K562 (cell line): ENCODE results near the gene GMDS. TPM values are rescaled to one million over a fixed set of nuclear protein-coding genes. Genes with fewer than 3 reads are reported as not detected.

Experiments used
- ATAC-seq: fragments of 200-7000 bp; cut with Tn5 transposase; 3 replicates; pipeline ENCODE4 v1.9.1; 2020; ENCODE audit warnings: moderate library complexity
- BruUV-seq: library from RNA; stranded (reverse); fragments of 400-500 nt; replicated peaks from 2 replicates; lab custom pipeline; 2021; lab: Mats Ljungman, UMichigan
- CTCF ChIA-PET: fragments of 300-600 bp; formaldehyde crosslinking; extraction: SDS; loops from one replicate; lab custom pipeline; 2021; ENCODE audit warnings: low intra/inter-chr PET ratio; lab: Yijun Ruan, JAX
- POLR2A ChIA-PET: fragments of 300-600, 350-650 bp; sonication (Branson Sonifier 250); formaldehyde crosslinking; extraction: SDS; loops from one replicate; lab custom pipeline; 2021; ENCODE audit warnings: antibody characterized with exemption, inconsistent platforms; lab: Yijun Ruan, JAX
- DNase-seq, 4 experiments: peaks; one replicate each; pipeline versions ENCODE4 v3.0.0 to v3.0.0-alpha.2; 2011 to 2018; ENCODE audit warnings: low spot score in 3 of 4, mixed read lengths in 3 of 4; ENCODE audit errors: extremely low read depth in 1 of 4
- FAIRE-seq: peaks from 2 replicates; lab custom pipeline; 2011; peaks lifted over from hg19 to GRCh38; lab: Jason Lieb, UNC
- H2AFZ ChIP-seq: 2 replicates; pipeline ENCODE4 v1.6.0; 2011; ENCODE audit warnings: low read depth, low read length, control low read depth, inconsistent platforms
- H3K27ac ChIP-seq: fragments of 200-600 bp; 3 replicates; pipeline ENCODE4 v1.8.0; 2011; ENCODE audit warnings: low read depth, mild to moderate bottlenecking, control low read depth, inconsistent platforms, low read length, moderate library complexity, mixed read lengths; ENCODE audit errors: extremely low read depth
- H3K27me3 ChIP-seq, 2 experiments: fragments of 300-600 bp in 1 of 2; 2 replicates in 1 of 2; 3 replicates in 1 of 2; pipeline versions ENCODE4 v1.6.0 to v1.8.0; 2011; ENCODE audit warnings: inconsistent platforms in 2 of 2, low read length in 2 of 2, mild to moderate bottlenecking in 1 of 2, mixed read lengths in 1 of 2, moderate library complexity in 1 of 2; ENCODE audit not compliant: control insufficient read depth in 2 of 2, insufficient read depth in 2 of 2
- H3K36me3 ChIP-seq: fragments of 300-600 bp; 3 replicates; pipeline ENCODE4 v1.8.0; 2011; ENCODE audit warnings: mild to moderate bottlenecking, low read length, inconsistent platforms; ENCODE audit not compliant: control insufficient read depth, insufficient read depth
- H3K4me1 ChIP-seq, 2 experiments: fragments of 200-600 bp in 1 of 2; replicated peaks in 1 of 2; 2 replicates in 1 of 2; 3 replicates in 1 of 2; pipeline versions ENCODE4 v1.5.1 to v1.8.0; 2011; ENCODE audit warnings: inconsistent platforms in 2 of 2, low read length in 2 of 2, mild to moderate bottlenecking in 1 of 2, mixed read lengths in 1 of 2, moderate library complexity in 1 of 2; ENCODE audit not compliant: control insufficient read depth in 2 of 2, insufficient read depth in 2 of 2
- H3K4me2 ChIP-seq: 2 replicates; pipeline ENCODE4 v1.6.1; 2011; ENCODE audit warnings: low read length, control low read depth, inconsistent platforms, mixed read lengths; ENCODE audit not compliant: insufficient read depth
- H3K4me3 ChIP-seq: fragments of 200-600 bp; sonication (generic), shearing (Covaris generic); 2 replicates; pipeline ENCODE4 v1.5.1; 2016; ENCODE audit warnings: control low read depth, inconsistent platforms
- H3K79me2 ChIP-seq: fragments of 200-600 bp; 3 replicates; pipeline ENCODE4 v1.8.0; 2011; ENCODE audit warnings: low read length, inconsistent platforms; ENCODE audit not compliant: control insufficient read depth, insufficient read depth
- H3K9ac ChIP-seq, 2 experiments: 2 replicates each; pipeline versions ENCODE4 v1.6.0 to v1.6.1; 2011; ENCODE audit warnings: low read depth in 2 of 2, low read length in 2 of 2, control low read depth in 1 of 2, inconsistent platforms in 1 of 2, mild to moderate bottlenecking in 1 of 2, mixed read lengths in 1 of 2; ENCODE audit not compliant: insufficient read depth in 1 of 2
- H3K9me1 ChIP-seq: one replicate; pipeline ENCODE4 v1.6.0; 2011; ENCODE audit warnings: inconsistent platforms, mild to moderate bottlenecking, low read length, moderate library complexity; ENCODE audit not compliant: control insufficient read depth, insufficient read depth
- H3K9me3 ChIP-seq: replicated peaks from 2 replicates; pipeline ENCODE4 v1.5.1; 2011; ENCODE audit warnings: low read depth, low read length, inconsistent platforms; ENCODE audit not compliant: control insufficient read depth, insufficient read depth
- H4K20me1 ChIP-seq: replicated peaks from 2 replicates; pipeline ENCODE4 v1.6.1; 2011; ENCODE audit warnings: low read length, inconsistent platforms, mixed read lengths; ENCODE audit not compliant: control insufficient read depth, insufficient read depth
- CBX1 ChIP-seq: sonication (generic); IDR thresholded peaks from 2 replicates; pipeline ENCODE4 v1.6.1; 2016; ENCODE audit warnings: antibody characterized with exemption, low read depth, mild to moderate bottlenecking
- CCNT2 ChIP-seq: IDR thresholded peaks from 2 replicates; pipeline ENCODE4 v1.6.1; 2011; ENCODE audit warnings: borderline replicate concordance, low read depth, mild to moderate bottlenecking, moderate library complexity, mixed read lengths, low read length; ENCODE audit not compliant: insufficient read length; ENCODE audit errors: extremely low read depth
- E2F5 ChIP-seq: sonication (generic); formaldehyde crosslinking; IDR thresholded peaks from 2 replicates; pipeline ENCODE4 v1.8.0; 2022; ENCODE audit warnings: mild to moderate bottlenecking, missing genetic modification reagents
- ETS1 ChIP-seq: conservative IDR thresholded peaks from 2 replicates; pipeline ENCODE4 v1.6.1; 2011; ENCODE audit warnings: low read depth, mild to moderate bottlenecking, low read length; ENCODE audit not compliant: control insufficient read depth
- ETS2 ChIP-seq: IDR thresholded peaks from 2 replicates; pipeline ENCODE4 v1.6.1; 2016; ENCODE audit warnings: borderline replicate concordance, missing genetic modification characterization, mild to moderate bottlenecking, moderate library complexity, missing compliant biosample characterization; ENCODE audit not compliant: poor library complexity, severe bottlenecking
- FOXM1 ChIP-seq, 2 experiments: fragments of 450-650 bp in 1 of 2; sonication (generic) in 1 of 2; formaldehyde crosslinking in 1 of 2; IDR thresholded peaks; 2 replicates each; pipeline versions ENCODE4 v1.6.1 to v1.9.0; 2017 to 2022; ENCODE audit warnings: low read depth in 2 of 2, mild to moderate bottlenecking in 2 of 2, missing genetic modification reagents in 1 of 2, moderate library complexity in 1 of 2
- FUS ChIP-seq: fragments of 200-400 bp; formaldehyde crosslinking; optimal IDR thresholded peaks from 2 replicates; pipeline ENCODE3; 2017; ENCODE audit warnings: low read depth, low read length
- KLF16 ChIP-seq: IDR thresholded peaks from 2 replicates; pipeline ENCODE4 v1.6.1; 2016; ENCODE audit warnings: antibody characterized with exemption
- NFE2 ChIP-seq: IDR thresholded peaks from 2 replicates; pipeline ENCODE4 v1.6.1; 2014; ENCODE audit warnings: antibody characterized with exemption, low read depth
- NFIC ChIP-seq: fragments of 450-650 bp; IDR thresholded peaks from 2 replicates; pipeline ENCODE4 v1.6.1; 2017; ENCODE audit warnings: mild to moderate bottlenecking, inconsistent platforms
- PML ChIP-seq: IDR thresholded peaks from 2 replicates; pipeline ENCODE4 v1.6.1; 2012; ENCODE audit warnings: low read length, inconsistent platforms
- RAD51 ChIP-seq: fragments of 450-650 bp; IDR thresholded peaks from 2 replicates; pipeline ENCODE4 v1.7.1; 2016; ENCODE audit warnings: low read depth, mild to moderate bottlenecking, borderline replicate concordance
- RNF2 ChIP-seq: sonication (generic); IDR thresholded peaks from 2 replicates; pipeline ENCODE4 v1.6.1; 2016
- SMAD3 ChIP-seq: fragments of 450-650 bp; formaldehyde crosslinking; conservative IDR thresholded peaks from 2 replicates; pipeline ENCODE4 v1.4.0; 2020; ENCODE audit warnings: mild to moderate bottlenecking
- SMARCA4 ChIP-seq: fragments of 450-650 bp; IDR thresholded peaks from 2 replicates; pipeline ENCODE4 v1.6.1; 2016
- TRIM28 ChIP-seq: fragments of 450-650 bp; IDR thresholded peaks from 2 replicates; pipeline ENCODE4 v1.6.1; 2017
- ZNF316 ChIP-seq: fragments of 450-650 bp; IDR thresholded peaks from 2 replicates; pipeline ENCODE4 v1.6.1; 2016
- ZNF583 ChIP-seq: fragments of 250-450 bp; sonication (Bioruptor Pico); IDR thresholded peaks from 2 replicates; pipeline ENCODE4 v1.4.0; 2020
- ZNF592 ChIP-seq: fragments of 450-650 bp; IDR thresholded peaks from 2 replicates; pipeline ENCODE4 v1.6.1; 2017; ENCODE audit warnings: antibody characterized with exemption, mild to moderate bottlenecking
- WGBS: fragments of 100-300 bp; shearing (Covaris generic); methylation state at CpG from one replicate; pipeline ENCODE4 v1.1.6; 2016; ENCODE audit warnings: low coverage, mixed read lengths; ENCODE audit not compliant: insufficient coverage; ENCODE audit errors: missing lambda C conversion rate; 5-methylcytosine and 5-hydroxymethylcytosine counted together
- in situ Hi-C: fragments of 300-500 bp; cut with MboI; formaldehyde crosslinking; loops from 4 replicates; pipeline ENCODE4 v1.15.0; 2018; ENCODE audit warnings: inconsistent platforms, mixed read lengths
- intact Hi-C: fragments of 100-400 bp; cut with micrococcal nuclease; formaldehyde crosslinking; loops from 2 replicates; pipeline ENCODE4 v1.14.2; 2022
- polyA plus RNA-seq, 8 experiments: library from polyadenylated mRNA; depleted of rRNA in 4 of 8; stranded (reverse) in 5 of 8; unstranded in 3 of 8; fragments of >200 nt; fragmentation: Nextera tagmentation in 2 of 8; fragmentation: Illumina TruSeq in 1 of 8; extraction: Ambion mirVana in 2 of 8; extraction: Trizol in 1 of 8; gene quantifications; 2 replicates each; pipeline versions ENCODE4 v1.2.1 to v1.2.3, GENCODE V29; 2011 to 2014; ENCODE audit warnings: inconsistent platforms in 1 of 8, missing spikeins in 1 of 8
- total RNA-seq, 7 experiments: library from RNA; depleted of rRNA in 6 of 7; stranded (reverse); fragments of >200 nt in 6 of 7; fragmentation: Illumina TruSeq in 2 of 7; extraction: Trizol in 2 of 7; gene quantifications; 2 replicates each; pipeline versions ENCODE4 v1.2.1 to v1.2.3, GENCODE V29; 2011 to 2021; ENCODE audit warnings: low replicate concordance in 1 of 7

The GMDS gene
- total and polyA plus RNA-seq, 9 of the 15 experiments (the other 6 are each of a cell fraction or from before 2014, with no cell fraction given), result 0.48 to 31.8 (median 13.4) TPM

GRCh38 chr6:1654054-1654453 lies 591.4 kb downstream of the GMDS start (continued):
- no peak for TF ChIP-seq ETS2
- TF ChIP-seq CCNT2, result no peak
- TF ChIP-seq NFE2, result no peak

GRCh38 chr6:1652842-1653241 lies 592.6 kb downstream of the GMDS start:
- in situ Hi-C loops, result no loop called here
- Histone ChIP-seq H3K36me3 (no peaks in the 10 kb centered on the region), H3K4me1 (no peaks in the 10 kb centered on the region), H3K4me3 (no peak overlapping the region), H3K9me3 (no peaks in the 10 kb centered on the region), H4K20me1 (peaks cover 2% of the 10 kb centered on the region; the same call in 1 of the 2 replicates), H3K27me3 (peaks cover 15 to 41% of the 10 kb centered on the region in 2 experiments), H3K79me2 (no peaks in the 10 kb centered on the region), H3K27ac (no peak overlapping the region), H3K4me2 (no peak overlapping the region), H3K9ac (no peak overlapping the region), H3K9me1 (no peaks in the 10 kb centered on the region), H2AFZ (no peak overlapping the region)
- WGBS, result 6% methylated on average over 10 of the region's 10 CpGs
- no peak for DNase-seq
- no peak for FAIRE-seq
- CTCF ChIA-PET, result no interaction called here
- intact Hi-C loops, result no loop called here
- POLR2A ChIA-PET, result interaction anchor here (0.6 kb wide), 1 partner anchor 1977 kb away, joined by 3 read pairs; no protein-coding TSS in a partner anchor
- no peak for ATAC-seq
- BruUV-seq, result no TSS peak
- TF ChIP-seq FUS (no peak), ZNF316 (no peak), SMARCA4 (no peak), PML (no peak), E2F5 (CRISPR knock-in tag) (no peak), ZNF592 (no peak), RNF2 (no peak), RAD51 (no peak), ETS1 (no peak), CBX1 (no peak), NFIC (no peak), TRIM28 (no peak), KLF16 (no peak), SMAD3 (no peak), ZNF583 (no peak), FOXM1 (IDR thresholded peaks at IDR 0.05; ENCODE audit: low read depth) (no peak), FOXM1 (CRISPR knock-in tag; IDR thresholded peaks at IDR 0.05; ENCODE audit: low read depth) (no peak)
